ENCODE results near the gene WDR26.

Gene WDR26

GRCh38 chr1:224338150-224338838, 96.3 kb downstream of the WDR26 start:
- no peak for ATAC-seq
- TF ChIP-seq ZFP30 (CRISPR knock-in tag; IDR thresholded peaks at IDR 0.05) (no peak), TCF4 (CRISPR knock-in tag; IDR thresholded peaks at IDR 0.05; ENCODE audit: borderline replicate concordance) (no peak), ZNF565 (CRISPR knock-in tag; conservative IDR thresholded peaks at IDR 0.05; ENCODE audit: low read depth) (no peak), ZNF8 (CRISPR knock-in tag; IDR thresholded peaks at IDR 0.05) (no peak), ESRRG (CRISPR knock-in tag; IDR thresholded peaks at IDR 0.05) (no peak), TOX (CRISPR knock-in tag; IDR thresholded peaks at IDR 0.05; ENCODE audit: borderline replicate concordance) (no peak), PPARA (CRISPR knock-in tag; IDR thresholded peaks at IDR 0.05; ENCODE audit: borderline replicate concordance) (no peak), CSRNP3 (CRISPR knock-in tag; IDR thresholded peaks at IDR 0.05) (no peak), SNAI2 (CRISPR knock-in tag; IDR thresholded peaks at IDR 0.05) (no peak), OSR1 (CRISPR knock-in tag; IDR thresholded peaks at IDR 0.05) (no peak), GLIS3 (CRISPR knock-in tag; IDR thresholded peaks at IDR 0.05) (no peak), ZC3H10 (CRISPR knock-in tag; IDR thresholded peaks at IDR 0.05) (no peak), CSDC2 (CRISPR knock-in tag; IDR thresholded peaks at IDR 0.05) (no peak)

Data from SK-N-SH treated with all-trans-retinoic acid at 6 μM for 48 hours (cell line).